Stimulated activated CD4-positive, alpha-beta T cell treated with anti-CD3 and anti-CD28 coated beads, Interleukin-15, amount 100 ng/mL, for 24 hours (primary cell): ENCODE results near the gene CFHR4.
"Not testable (repeated sequence)": the region's sequence is repeated elsewhere in the genome, so short reads cannot be mapped to it uniquely, and the experiment has no call there.

Experiments
- DNase-seq: peaks from one replicate; pipeline ENCODE4 v3.0.0-alpha.2; 2020

CFHR4 gene

GRCh38 chr1:196943568-196943967 lies 55.7 kb downstream of the CFHR4 start, which contains the start of gene CFHR2:
TSS of gene CFHR2 (plus strand) at chr1:196943738. CDS start at chr1:196943881, 143 bp downstream.
- not testable (repeated sequence) for DNase-seq

- no peak for DNase-seq
These were observed 64.0 kb downstream of the CFHR4 start for GRCh38 chr1:196951711-196952394.

GRCh38 chr1:196954778-196955177 lies 66.9 kb downstream of the CFHR4 start:
- no peak for DNase-seq

GRCh38 chr1:196955926-196956325 lies 68.1 kb downstream of the CFHR4 start:
- no peak for DNase-seq

- DNase-seq, result no peak
These were observed 73.0 kb downstream of the CFHR4 start for GRCh38 chr1:196960854-196961253.
